WTC11 (cell line): ENCODE data around the gene TXN2. TPM values are rescaled to one million over a fixed set of nuclear protein-coding genes. Genes with fewer than 3 reads are reported as not detected.
A peak's percentile ranks its signal among the peaks of the same experiment; 100 is the strongest.

Source experiments
- ETV6 ChIP-seq: sonication (generic); formaldehyde crosslinking; IDR thresholded peaks from 2 replicates; pipeline ENCODE4 v1.8.1; 2022; ENCODE audit warnings: mild to moderate bottlenecking, missing genetic modification reagents
- JUN ChIP-seq: sonication (generic); formaldehyde crosslinking; IDR thresholded peaks from 2 replicates; pipeline ENCODE4 v1.8.0; 2023; ENCODE audit warnings: mild to moderate bottlenecking, missing genetic modification reagents
- NFE2L1 ChIP-seq: sonication (generic); formaldehyde crosslinking; IDR thresholded peaks from 2 replicates; pipeline ENCODE4 v1.8.1; 2023; ENCODE audit warnings: missing genetic modification reagents
- NR3C1 ChIP-seq: sonication (generic); formaldehyde crosslinking; conservative IDR thresholded peaks from 2 replicates; pipeline ENCODE4 v1.8.1; 2023; ENCODE audit warnings: low read depth, mild to moderate bottlenecking, missing genetic modification reagents
- SOX15 ChIP-seq: fragments of 250-450 bp; sonication (Bioruptor Pico); IDR thresholded peaks from 2 replicates; pipeline ENCODE4 v1.9.0; 2021; ENCODE audit warnings: mild to moderate bottlenecking
- total RNA-seq: library from RNA; stranded (reverse); gene quantifications from 3 replicates; pipeline ENCODE4 v1.2.3, GENCODE V29; 2021
- TF ChIP-seq, protein P1 (sequence below): sonication (generic); formaldehyde crosslinking; IDR thresholded peaks from 2 replicates; pipeline ENCODE4 v1.8.1; 2022; ENCODE audit warnings: low read depth, missing genetic modification reagents, borderline replicate concordance
- TF ChIP-seq, protein P2 (sequence below): sonication (generic); formaldehyde crosslinking; conservative IDR thresholded peaks from 2 replicates; pipeline ENCODE4 v1.8.1; 2023; ENCODE audit warnings: mild to moderate bottlenecking, low read depth, missing genetic modification reagents, moderate library complexity
- TF ChIP-seq, protein P3 (sequence below): sonication (generic); formaldehyde crosslinking; IDR thresholded peaks from 2 replicates; pipeline ENCODE4 v1.8.0; 2022; ENCODE audit warnings: mild to moderate bottlenecking, missing genetic modification reagents
- TF ChIP-seq, protein P4 (sequence below): sonication (generic); formaldehyde crosslinking; IDR thresholded peaks from 2 replicates; pipeline ENCODE4 v1.8.1; 2022; ENCODE audit warnings: missing genetic modification reagents, borderline replicate concordance
- TF ChIP-seq, protein P5 (sequence below): sonication (generic); formaldehyde crosslinking; IDR thresholded peaks from 2 replicates; pipeline ENCODE4 v1.8.1; 2023; ENCODE audit warnings: mild to moderate bottlenecking, missing genetic modification reagents, borderline replicate concordance
- TF ChIP-seq, protein P6 (sequence below): sonication (generic); formaldehyde crosslinking; IDR thresholded peaks from 2 replicates; pipeline ENCODE4 v1.8.0; 2022; ENCODE audit warnings: mild to moderate bottlenecking, missing genetic modification reagents
- TF ChIP-seq, protein P7 (sequence below): fragments of 200-600 bp; IDR thresholded peaks from 2 replicates; pipeline ENCODE4 v1.8.0; 2022; ENCODE audit warnings: antibody characterized with exemption
- TF ChIP-seq, protein P8 (sequence below): sonication (generic); formaldehyde crosslinking; IDR thresholded peaks from 2 replicates; pipeline ENCODE4 v1.8.0; 2022; ENCODE audit warnings: mild to moderate bottlenecking, missing genetic modification reagents
- TF ChIP-seq, protein P9 (sequence below): sonication (generic); formaldehyde crosslinking; IDR thresholded peaks from 2 replicates; pipeline ENCODE4 v1.8.1; 2023; ENCODE audit warnings: mild to moderate bottlenecking, missing genetic modification reagents
- TF ChIP-seq, protein P10 (sequence below): fragments of 250-450 bp; sonication (Bioruptor Pico); IDR thresholded peaks from 2 replicates; pipeline ENCODE4 v2.1.2; 2022; ENCODE audit warnings: mild to moderate bottlenecking, moderate library complexity
- TF ChIP-seq, protein P11 (sequence below): fragments of 250-450 bp; sonication (Bioruptor Pico); IDR thresholded peaks from 2 replicates; pipeline ENCODE4 v1.9.0; 2021; ENCODE audit warnings: mild to moderate bottlenecking

TXN2 gene
- total RNA-seq, 1 experiment from 2014 or later: 57.6 TPM

DNA sequence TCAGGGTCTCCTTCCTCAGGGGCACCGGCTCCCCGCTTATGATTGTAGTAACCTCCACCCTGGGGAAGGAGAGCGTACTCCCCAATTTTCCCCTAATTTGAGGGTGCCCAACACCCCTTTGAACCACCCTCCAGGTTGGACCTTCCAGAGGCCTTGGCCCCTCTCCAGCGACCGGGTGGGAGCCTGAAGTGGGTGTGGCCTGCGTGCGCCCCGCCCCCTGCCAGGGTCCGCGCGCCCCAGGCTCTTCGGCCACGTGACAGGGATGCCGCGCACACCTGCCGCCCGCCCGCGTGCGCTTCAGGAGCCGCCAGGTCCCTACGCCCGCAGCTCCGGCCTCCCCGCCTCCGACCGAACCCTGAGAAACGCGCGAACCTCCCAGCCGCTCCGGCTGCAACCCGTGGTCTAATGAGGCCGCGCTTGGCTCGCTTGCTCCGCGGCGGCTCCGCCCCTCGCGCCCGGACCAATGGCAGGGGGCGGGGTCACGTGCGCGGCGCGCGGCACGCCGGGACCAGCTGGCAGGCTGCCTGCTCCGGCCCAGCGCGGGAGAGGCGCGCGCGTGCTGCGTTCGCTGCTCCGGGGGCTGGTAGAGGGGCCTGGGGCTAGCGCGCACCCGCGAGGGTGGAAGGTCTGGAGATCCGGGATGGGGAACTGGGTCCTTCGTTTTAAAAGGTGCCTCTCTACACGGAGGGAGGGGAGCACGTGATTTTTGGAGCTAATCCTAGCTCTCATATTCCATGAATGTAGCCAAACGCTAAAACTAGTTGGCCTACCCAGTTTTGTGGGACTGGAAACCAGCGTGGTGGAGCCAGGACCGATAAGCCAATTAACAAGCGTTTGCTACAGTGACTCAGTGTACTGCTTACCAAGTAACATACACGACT is 25.4 kb upstream of the TXN2 start, which contains the start of gene FOXRED2 (continued):
- TF ChIP-seq, protein P1, sequence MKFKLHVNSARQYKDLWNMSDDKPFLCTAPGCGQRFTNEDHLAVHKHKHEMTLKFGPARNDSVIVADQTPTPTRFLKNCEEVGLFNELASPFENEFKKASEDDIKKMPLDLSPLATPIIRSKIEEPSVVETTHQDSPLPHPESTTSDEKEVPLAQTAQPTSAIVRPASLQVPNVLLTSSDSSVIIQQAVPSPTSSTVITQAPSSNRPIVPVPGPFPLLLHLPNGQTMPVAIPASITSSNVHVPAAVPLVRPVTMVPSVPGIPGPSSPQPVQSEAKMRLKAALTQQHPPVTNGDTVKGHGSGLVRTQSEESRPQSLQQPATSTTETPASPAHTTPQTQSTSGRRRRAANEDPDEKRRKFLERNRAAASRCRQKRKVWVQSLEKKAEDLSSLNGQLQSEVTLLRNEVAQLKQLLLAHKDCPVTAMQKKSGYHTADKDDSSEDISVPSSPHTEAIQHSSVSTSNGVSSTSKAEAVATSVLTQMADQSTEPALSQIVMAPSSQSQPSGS (CRISPR knock-in tag): no peak; the same call in 1 of the 2 replicates
- TF ChIP-seq NFE2L1: peak; percentile 95
- TF ChIP-seq, protein P2, sequence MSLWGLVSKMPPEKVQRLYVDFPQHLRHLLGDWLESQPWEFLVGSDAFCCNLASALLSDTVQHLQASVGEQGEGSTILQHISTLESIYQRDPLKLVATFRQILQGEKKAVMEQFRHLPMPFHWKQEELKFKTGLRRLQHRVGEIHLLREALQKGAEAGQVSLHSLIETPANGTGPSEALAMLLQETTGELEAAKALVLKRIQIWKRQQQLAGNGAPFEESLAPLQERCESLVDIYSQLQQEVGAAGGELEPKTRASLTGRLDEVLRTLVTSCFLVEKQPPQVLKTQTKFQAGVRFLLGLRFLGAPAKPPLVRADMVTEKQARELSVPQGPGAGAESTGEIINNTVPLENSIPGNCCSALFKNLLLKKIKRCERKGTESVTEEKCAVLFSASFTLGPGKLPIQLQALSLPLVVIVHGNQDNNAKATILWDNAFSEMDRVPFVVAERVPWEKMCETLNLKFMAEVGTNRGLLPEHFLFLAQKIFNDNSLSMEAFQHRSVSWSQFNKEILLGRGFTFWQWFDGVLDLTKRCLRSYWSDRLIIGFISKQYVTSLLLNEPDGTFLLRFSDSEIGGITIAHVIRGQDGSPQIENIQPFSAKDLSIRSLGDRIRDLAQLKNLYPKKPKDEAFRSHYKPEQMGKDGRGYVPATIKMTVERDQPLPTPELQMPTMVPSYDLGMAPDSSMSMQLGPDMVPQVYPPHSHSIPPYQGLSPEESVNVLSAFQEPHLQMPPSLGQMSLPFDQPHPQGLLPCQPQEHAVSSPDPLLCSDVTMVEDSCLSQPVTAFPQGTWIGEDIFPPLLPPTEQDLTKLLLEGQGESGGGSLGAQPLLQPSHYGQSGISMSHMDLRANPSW: peak; percentile 87; the same call in 1 of the 2 replicates
- TF ChIP-seq, protein P3, sequence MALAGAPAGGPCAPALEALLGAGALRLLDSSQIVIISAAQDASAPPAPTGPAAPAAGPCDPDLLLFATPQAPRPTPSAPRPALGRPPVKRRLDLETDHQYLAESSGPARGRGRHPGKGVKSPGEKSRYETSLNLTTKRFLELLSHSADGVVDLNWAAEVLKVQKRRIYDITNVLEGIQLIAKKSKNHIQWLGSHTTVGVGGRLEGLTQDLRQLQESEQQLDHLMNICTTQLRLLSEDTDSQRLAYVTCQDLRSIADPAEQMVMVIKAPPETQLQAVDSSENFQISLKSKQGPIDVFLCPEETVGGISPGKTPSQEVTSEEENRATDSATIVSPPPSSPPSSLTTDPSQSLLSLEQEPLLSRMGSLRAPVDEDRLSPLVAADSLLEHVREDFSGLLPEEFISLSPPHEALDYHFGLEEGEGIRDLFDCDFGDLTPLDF: peak; percentile 95
- TF ChIP-seq, protein P4, sequence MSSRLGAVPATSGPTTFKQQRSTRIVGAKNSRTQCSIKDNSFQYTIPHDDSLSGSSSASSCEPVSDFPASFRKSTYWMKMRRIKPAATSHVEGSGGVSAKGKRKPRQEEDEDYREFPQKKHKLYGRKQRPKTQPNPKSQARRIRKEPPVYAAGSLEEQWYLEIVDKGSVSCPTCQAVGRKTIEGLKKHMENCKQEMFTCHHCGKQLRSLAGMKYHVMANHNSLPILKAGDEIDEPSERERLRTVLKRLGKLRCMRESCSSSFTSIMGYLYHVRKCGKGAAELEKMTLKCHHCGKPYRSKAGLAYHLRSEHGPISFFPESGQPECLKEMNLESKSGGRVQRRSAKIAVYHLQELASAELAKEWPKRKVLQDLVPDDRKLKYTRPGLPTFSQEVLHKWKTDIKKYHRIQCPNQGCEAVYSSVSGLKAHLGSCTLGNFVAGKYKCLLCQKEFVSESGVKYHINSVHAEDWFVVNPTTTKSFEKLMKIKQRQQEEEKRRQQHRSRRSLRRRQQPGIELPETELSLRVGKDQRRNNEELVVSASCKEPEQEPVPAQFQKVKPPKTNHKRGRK (CRISPR knock-in tag): no peak
- TF ChIP-seq, protein P5, sequence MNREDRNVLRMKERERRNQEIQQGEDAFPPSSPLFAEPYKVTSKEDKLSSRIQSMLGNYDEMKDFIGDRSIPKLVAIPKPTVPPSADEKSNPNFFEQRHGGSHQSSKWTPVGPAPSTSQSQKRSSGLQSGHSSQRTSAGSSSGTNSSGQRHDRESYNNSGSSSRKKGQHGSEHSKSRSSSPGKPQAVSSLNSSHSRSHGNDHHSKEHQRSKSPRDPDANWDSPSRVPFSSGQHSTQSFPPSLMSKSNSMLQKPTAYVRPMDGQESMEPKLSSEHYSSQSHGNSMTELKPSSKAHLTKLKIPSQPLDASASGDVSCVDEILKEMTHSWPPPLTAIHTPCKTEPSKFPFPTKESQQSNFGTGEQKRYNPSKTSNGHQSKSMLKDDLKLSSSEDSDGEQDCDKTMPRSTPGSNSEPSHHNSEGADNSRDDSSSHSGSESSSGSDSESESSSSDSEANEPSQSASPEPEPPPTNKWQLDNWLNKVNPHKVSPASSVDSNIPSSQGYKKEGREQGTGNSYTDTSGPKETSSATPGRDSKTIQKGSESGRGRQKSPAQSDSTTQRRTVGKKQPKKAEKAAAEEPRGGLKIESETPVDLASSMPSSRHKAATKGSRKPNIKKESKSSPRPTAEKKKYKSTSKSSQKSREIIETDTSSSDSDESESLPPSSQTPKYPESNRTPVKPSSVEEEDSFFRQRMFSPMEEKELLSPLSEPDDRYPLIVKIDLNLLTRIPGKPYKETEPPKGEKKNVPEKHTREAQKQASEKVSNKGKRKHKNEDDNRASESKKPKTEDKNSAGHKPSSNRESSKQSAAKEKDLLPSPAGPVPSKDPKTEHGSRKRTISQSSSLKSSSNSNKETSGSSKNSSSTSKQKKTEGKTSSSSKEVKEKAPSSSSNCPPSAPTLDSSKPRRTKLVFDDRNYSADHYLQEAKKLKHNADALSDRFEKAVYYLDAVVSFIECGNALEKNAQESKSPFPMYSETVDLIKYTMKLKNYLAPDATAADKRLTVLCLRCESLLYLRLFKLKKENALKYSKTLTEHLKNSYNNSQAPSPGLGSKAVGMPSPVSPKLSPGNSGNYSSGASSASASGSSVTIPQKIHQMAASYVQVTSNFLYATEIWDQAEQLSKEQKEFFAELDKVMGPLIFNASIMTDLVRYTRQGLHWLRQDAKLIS (CRISPR knock-in tag): peak; percentile 73; the same call in 1 of the 2 replicates
- TF ChIP-seq, protein P6, sequence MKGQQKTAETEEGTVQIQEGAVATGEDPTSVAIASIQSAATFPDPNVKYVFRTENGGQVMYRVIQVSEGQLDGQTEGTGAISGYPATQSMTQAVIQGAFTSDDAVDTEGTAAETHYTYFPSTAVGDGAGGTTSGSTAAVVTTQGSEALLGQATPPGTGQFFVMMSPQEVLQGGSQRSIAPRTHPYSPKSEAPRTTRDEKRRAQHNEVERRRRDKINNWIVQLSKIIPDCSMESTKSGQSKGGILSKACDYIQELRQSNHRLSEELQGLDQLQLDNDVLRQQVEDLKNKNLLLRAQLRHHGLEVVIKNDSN (CRISPR knock-in tag): peak; percentile 94
- TF ChIP-seq ETV6 (CRISPR knock-in tag): peak; percentile 98
- TF ChIP-seq, protein P7, sequence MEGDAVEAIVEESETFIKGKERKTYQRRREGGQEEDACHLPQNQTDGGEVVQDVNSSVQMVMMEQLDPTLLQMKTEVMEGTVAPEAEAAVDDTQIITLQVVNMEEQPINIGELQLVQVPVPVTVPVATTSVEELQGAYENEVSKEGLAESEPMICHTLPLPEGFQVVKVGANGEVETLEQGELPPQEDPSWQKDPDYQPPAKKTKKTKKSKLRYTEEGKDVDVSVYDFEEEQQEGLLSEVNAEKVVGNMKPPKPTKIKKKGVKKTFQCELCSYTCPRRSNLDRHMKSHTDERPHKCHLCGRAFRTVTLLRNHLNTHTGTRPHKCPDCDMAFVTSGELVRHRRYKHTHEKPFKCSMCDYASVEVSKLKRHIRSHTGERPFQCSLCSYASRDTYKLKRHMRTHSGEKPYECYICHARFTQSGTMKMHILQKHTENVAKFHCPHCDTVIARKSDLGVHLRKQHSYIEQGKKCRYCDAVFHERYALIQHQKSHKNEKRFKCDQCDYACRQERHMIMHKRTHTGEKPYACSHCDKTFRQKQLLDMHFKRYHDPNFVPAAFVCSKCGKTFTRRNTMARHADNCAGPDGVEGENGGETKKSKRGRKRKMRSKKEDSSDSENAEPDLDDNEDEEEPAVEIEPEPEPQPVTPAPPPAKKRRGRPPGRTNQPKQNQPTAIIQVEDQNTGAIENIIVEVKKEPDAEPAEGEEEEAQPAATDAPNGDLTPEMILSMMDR: no peak
- TF ChIP-seq, protein P8, sequence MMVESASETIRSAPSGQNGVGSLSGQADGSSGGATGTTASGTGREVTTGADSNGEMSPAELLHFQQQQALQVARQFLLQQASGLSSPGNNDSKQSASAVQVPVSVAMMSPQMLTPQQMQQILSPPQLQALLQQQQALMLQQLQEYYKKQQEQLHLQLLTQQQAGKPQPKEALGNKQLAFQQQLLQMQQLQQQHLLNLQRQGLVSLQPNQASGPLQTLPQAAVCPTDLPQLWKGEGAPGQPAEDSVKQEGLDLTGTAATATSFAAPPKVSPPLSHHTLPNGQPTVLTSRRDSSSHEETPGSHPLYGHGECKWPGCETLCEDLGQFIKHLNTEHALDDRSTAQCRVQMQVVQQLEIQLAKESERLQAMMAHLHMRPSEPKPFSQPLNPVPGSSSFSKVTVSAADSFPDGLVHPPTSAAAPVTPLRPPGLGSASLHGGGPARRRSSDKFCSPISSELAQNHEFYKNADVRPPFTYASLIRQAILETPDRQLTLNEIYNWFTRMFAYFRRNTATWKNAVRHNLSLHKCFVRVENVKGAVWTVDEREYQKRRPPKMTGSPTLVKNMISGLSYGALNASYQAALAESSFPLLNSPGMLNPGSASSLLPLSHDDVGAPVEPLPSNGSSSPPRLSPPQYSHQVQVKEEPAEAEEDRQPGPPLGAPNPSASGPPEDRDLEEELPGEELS (CRISPR knock-in tag): peak; percentile 100
- peak; percentile 96 for TF ChIP-seq NR3C1
- TF ChIP-seq, protein P9, sequence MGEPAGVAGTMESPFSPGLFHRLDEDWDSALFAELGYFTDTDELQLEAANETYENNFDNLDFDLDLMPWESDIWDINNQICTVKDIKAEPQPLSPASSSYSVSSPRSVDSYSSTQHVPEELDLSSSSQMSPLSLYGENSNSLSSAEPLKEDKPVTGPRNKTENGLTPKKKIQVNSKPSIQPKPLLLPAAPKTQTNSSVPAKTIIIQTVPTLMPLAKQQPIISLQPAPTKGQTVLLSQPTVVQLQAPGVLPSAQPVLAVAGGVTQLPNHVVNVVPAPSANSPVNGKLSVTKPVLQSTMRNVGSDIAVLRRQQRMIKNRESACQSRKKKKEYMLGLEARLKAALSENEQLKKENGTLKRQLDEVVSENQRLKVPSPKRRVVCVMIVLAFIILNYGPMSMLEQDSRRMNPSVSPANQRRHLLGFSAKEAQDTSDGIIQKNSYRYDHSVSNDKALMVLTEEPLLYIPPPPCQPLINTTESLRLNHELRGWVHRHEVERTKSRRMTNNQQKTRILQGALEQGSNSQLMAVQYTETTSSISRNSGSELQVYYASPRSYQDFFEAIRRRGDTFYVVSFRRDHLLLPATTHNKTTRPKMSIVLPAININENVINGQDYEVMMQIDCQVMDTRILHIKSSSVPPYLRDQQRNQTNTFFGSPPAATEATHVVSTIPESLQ (CRISPR knock-in tag): no peak
- peak; percentile 98 for TF ChIP-seq JUN
- no peak for TF ChIP-seq SOX15
- TF ChIP-seq, protein P10, sequence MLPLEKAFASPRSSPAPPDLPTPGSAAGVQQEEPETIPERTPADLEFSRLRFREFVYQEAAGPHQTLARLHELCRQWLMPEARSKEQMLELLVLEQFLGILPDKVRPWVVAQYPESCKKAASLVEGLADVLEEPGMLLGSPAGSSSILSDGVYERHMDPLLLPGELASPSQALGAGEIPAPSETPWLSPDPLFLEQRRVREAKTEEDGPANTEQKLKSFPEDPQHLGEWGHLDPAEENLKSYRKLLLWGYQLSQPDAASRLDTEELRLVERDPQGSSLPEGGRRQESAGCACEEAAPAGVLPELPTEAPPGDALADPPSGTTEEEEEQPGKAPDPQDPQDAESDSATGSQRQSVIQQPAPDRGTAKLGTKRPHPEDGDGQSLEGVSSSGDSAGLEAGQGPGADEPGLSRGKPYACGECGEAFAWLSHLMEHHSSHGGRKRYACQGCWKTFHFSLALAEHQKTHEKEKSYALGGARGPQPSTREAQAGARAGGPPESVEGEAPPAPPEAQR (CRISPR knock-in tag): no peak
- TF ChIP-seq, protein P11, sequence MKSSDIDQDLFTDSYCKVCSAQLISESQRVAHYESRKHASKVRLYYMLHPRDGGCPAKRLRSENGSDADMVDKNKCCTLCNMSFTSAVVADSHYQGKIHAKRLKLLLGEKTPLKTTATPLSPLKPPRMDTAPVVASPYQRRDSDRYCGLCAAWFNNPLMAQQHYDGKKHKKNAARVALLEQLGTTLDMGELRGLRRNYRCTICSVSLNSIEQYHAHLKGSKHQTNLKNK (CRISPR knock-in tag): no peak
